Testis (tissue), 2 donors: ENCODE results near the gene SDC1.

Experiments used
- CTCF ChIP-seq, 3 experiments: fragments of 450-650 bp in 2 of 3; fragments of 200-600 bp in 1 of 3; sonication (generic) in 1 of 3; IDR thresholded peaks; one replicate each; pipeline ENCODE4 v1.5.1; 2016 to 2019; ENCODE audit warnings: antibody characterized with exemption in 3 of 3, mild to moderate bottlenecking in 2 of 3, moderate library complexity in 1 of 3
- POLR2A ChIP-seq: fragments of 450-650 bp; IDR thresholded peaks from one replicate; pipeline ENCODE4 v1.6.1; 2017; ENCODE audit warnings: antibody characterized with exemption, mild to moderate bottlenecking, moderate library complexity

GRCh38 chr2:20194097-20195015 lies 30.6 kb downstream of the SDC1 start:
- TF ChIP-seq CTCF (IDR thresholded peaks at IDR 0.05) (no peak), POLR2A (no peak)
